Right lobe of liver (tissue), 4 donors: ENCODE data around the gene STIL.

Source experiments
- POLR2A ChIP-seq: fragments of 450-650 bp; IDR thresholded peaks from one replicate; pipeline ENCODE4 v1.6.1; 2017; ENCODE audit warnings: antibody characterized with exemption, mild to moderate bottlenecking
- TF ChIP-seq, protein P1 (sequence below), 4 donors: fragments of 200-600 bp in 3 of 4; fragments of 450-650 bp in 1 of 4; IDR thresholded peaks; one replicate each; pipeline versions ENCODE4 v1.5.1 to v1.8.0; 2016 to 2022; ENCODE audit warnings: antibody characterized with exemption in 4 of 4, mild to moderate bottlenecking in 2 of 4
- donor health status: DM: no; HTN: no; CAD: no.
- donor health status: DM: no; HTN: no; CAD: no.
- donor health status: DM: no; HTN: yes; CAD: no.

DNA sequence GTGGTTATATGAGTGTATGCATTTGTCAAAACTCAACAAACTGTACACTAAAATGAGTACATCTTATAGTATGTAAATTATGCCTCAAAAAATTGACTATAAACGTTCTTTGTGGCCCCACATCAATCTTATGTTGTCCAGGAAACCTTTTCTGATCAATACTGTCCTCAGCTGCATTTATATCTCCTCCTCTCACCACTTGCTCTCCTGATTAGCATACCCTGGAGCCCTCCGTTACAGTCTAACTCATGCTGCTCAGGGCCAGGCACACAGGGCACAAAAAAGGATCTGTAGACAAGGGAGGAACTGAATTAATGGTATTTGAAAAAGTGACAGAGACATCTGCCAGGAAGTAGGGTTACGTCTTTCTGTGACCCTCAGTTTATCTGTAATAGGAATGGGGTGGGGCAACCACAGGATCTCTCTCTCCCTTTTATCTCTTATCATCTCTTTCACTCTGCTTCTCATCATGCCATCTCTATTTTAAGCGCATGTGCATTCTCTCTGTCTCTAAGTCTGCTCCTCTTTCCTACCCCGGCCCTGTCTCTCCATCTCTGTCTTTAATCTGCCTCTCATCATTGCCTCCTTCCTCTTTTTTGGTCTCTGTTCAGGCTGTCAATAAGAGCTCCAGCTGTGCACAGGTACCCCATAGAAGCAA lies 74.9 kb downstream of the STIL start:
- TF ChIP-seq, protein P1, sequence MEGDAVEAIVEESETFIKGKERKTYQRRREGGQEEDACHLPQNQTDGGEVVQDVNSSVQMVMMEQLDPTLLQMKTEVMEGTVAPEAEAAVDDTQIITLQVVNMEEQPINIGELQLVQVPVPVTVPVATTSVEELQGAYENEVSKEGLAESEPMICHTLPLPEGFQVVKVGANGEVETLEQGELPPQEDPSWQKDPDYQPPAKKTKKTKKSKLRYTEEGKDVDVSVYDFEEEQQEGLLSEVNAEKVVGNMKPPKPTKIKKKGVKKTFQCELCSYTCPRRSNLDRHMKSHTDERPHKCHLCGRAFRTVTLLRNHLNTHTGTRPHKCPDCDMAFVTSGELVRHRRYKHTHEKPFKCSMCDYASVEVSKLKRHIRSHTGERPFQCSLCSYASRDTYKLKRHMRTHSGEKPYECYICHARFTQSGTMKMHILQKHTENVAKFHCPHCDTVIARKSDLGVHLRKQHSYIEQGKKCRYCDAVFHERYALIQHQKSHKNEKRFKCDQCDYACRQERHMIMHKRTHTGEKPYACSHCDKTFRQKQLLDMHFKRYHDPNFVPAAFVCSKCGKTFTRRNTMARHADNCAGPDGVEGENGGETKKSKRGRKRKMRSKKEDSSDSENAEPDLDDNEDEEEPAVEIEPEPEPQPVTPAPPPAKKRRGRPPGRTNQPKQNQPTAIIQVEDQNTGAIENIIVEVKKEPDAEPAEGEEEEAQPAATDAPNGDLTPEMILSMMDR (IDR thresholded peaks at IDR 0.05) = no peak
- no peak for TF ChIP-seq POLR2A
